GM18520 (cell line): ENCODE data around the gene MLX.
"Not testable (repeated sequence)": the region's sequence is repeated elsewhere in the genome, so short reads cannot be mapped to it uniquely, and the experiment has no call there.

ENCODE experiments used
- ATAC-seq: cut with Tn5 transposase; IDR thresholded peaks from one replicate; pipeline ENCODE4 v1.9.1; 2021; ENCODE audit not compliant: unreplicated experiment

MLX gene

GRCh38 chr17:42536048-42536371 is 30.9 kb upstream of the MLX start, which contains the start of gene NAGLU:
TSS of gene NAGLU (plus strand) at chr17:42536241. CDS start at chr17:42536273, 32 bp downstream.
- ATAC-seq = peak; percentile 81

DNA sequence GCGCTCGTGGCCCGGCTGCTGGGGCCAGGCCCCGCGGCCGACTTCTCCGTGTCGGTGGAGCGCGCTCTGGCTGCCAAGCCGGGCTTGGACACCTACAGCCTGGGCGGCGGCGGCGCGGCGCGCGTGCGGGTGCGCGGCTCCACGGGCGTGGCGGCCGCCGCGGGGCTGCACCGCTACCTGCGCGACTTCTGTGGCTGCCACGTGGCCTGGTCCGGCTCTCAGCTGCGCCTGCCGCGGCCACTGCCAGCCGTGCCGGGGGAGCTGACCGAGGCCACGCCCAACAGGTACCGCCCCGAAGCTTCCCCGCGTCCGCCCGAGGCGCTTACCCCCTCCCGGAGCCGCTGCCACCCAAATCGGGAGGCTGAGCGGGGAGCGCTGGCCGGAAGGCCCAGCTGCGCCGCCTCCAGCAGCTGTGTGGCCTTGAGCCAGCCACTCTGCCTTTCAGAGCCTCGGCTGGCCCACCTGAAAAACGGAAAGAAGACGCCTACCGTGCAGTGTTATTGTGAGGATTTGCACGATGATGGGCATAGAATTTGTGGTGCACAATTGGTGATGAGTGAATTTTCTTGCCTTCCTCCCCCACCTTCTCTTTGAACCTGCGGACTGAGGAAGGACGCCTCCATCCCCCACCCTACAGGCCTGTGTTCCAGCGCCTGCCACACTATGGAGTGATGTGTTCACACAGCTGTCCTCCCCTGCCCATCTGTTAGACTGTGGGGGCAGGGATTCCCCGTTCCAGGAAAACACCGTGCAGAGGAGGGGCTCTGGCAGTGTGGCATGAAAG is 30.3 kb upstream of the MLX start:
- peak; percentile 43 for ATAC-seq

- no peak for ATAC-seq
Measured at GRCh38 chr17:42537156-42537805, 29.6 kb upstream of the MLX start.

GRCh38 chr17:42537826-42538451 is 29.0 kb upstream of the MLX start:
- ATAC-seq = no peak

DNA sequence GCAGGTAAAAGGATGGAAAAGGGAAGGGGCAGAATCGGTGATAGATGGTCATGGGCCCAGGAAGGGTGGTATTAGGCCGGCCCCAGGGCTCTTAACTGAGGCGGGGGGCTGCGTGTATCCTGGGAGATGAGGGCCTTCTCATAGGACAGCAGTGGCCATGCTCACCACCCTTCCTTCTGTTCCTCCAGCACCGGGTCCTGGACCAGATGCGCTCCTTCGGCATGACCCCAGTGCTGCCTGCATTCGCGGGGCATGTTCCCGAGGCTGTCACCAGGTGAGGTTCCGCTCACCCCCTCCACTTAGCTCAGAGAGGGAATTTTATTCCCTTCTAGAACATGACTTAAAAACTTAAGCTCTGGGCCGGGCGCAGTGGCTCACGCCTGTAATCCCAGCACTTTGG is 28.4 kb upstream of the MLX start:
- ATAC-seq = no peak

- not testable (repeated sequence) for ATAC-seq
Measured at GRCh38 chr17:42540558-42540957, 26.3 kb upstream of the MLX start.

DNA sequence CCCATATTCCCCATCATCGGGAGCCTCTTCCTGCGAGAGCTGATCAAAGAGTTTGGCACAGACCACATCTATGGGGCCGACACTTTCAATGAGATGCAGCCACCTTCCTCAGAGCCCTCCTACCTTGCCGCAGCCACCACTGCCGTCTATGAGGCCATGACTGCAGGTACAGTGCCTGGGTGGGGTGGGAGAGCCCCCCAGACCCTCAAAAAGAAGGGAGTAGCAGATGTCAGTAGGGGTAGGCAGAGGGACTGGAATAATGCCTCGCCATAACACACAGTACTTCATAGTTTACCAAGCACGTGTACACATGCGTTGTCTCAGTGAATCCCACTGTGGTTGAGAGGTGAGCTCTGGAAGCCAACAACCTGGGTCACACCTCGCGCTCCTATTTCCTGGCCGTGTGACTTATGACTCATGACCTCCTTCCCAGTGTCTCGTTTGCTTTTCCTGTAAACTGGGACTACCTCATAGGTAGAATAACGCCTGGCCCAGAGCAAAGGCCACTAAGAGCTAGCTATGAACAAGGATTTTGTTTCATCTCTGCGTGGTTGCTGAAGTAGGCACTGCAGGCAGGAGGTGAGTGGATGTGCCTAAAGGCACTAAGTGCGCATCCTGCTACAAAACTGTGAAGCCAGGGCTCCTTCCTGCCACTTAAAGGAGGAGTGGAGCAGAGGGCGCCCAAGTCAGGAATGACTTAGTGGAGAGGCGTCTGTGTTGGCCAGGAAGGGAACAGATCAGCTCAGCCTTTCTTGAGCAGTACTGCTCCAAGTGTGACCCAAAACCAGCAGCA is 25.7 kb upstream of the MLX start:
- ATAC-seq = no peak

DNA sequence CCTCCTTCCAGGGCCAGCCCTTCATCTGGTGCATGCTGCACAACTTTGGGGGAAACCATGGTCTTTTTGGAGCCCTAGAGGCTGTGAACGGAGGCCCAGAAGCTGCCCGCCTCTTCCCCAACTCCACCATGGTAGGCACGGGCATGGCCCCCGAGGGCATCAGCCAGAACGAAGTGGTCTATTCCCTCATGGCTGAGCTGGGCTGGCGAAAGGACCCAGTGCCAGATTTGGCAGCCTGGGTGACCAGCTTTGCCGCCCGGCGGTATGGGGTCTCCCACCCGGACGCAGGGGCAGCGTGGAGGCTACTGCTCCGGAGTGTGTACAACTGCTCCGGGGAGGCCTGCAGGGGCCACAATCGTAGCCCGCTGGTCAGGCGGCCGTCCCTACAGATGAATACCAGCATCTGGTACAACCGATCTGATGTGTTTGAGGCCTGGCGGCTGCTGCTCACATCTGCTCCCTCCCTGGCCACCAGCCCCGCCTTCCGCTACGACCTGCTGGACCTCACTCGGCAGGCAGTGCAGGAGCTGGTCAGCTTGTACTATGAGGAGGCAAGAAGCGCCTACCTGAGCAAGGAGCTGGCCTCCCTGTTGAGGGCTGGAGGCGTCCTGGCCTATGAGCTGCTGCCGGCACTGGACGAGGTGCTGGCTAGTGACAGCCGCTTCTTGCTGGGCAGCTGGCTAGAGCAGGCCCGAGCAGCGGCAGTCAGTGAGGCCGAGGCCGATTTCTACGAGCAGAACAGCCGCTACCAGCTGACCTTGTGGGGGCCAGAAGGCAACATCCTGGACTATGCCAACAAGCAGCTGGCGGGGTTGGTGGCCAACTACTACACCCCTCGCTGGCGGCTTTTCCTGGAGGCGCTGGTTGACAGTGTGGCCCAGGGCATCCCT is 23.5 kb upstream of the MLX start:
- ATAC-seq = no peak

GRCh38 chr17:42544874-42545283 is 22.0 kb upstream of the MLX start:
- ATAC-seq = no peak

DNA sequence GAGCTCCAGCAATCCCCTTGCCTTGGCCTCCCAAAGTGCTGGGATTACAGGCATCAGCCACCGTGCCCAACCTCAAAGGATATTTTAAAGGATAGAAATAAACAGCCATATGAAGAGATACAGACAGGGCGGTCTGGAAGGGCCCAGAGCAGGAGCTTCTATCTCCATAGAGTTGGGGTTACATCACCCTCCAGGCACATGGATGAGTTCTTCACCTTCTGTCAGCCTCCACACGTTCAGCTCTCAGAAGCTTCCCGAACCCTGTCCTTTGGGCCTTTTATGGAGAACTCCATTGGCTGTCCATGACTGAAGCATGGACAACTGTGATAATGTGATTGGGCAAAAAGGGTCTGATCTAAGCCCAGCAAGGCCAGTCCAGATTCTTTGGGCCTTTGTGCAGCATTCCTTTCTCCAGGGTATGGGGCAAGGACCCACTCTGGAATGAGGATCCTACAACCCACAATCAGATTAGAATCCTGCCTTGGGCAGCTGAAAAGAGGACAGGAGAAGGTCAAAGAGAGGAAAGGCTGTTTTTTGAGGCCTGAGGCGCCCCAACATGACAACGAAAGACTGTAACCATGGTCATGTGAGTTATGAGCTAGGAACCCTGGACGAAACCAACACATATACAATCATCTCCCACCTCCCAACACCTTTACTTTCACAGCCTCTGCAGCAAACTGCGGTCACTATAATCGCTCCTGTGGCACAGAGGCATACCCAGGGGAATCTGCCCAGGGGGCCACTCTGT is 21.0 kb upstream of the MLX start:
- ATAC-seq = not testable (repeated sequence)

DNA sequence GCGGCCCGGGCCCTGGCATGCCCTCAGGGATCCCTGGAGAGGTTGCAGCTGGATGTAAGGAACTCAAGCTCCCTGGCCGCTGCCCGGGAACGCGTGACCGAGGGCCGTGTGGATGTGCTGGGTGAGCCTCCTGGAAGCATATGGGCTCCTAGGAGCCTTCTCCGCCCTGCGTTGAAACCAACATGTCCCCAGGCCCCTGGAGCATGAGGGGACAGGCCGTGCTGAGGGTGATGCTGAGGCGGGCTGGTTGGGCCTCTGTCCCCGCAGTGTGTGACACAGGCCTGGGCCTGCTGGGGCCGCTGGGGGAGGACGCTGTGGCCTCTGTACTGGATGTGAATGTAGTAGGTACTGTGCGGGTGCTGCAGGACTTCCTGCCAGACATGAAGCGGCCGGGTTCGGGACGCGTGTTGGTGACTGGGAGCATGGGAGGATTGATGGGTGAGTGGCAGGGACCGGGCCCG is 19.9 kb upstream of the MLX start:
- no peak for ATAC-seq

DNA sequence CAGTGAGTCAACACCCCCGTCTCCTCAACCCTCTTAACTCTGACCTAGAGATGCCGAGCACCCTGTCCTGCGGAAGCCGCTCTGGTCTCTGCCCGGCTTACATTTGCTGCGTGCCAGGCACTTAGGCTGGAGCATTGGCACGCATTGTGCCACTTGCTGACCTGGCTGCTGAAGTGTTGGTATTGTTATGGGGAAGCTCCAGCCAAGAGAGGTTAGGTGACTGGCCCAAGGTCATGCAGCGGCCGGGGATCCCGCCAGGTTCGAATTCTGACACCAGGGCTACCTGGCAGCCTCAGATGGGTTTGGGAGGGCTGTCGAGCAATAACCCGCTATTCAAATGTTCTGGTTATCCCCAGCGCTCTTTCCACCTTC is 19.2 kb upstream of the MLX start:
- ATAC-seq = no peak

GRCh38 chr17:42548070-42548837 is 18.6 kb upstream of the MLX start:
- ATAC-seq = peak; percentile 45

- ATAC-seq = no peak
Measured at GRCh38 chr17:42548993-42549755, 17.7 kb upstream of the MLX start.

GRCh38 chr17:42552736-42553135 is 14.2 kb upstream of the MLX start, which contains the start of gene HSD17B1:
TSS of gene HSD17B1 (plus strand) at chr17:42552923. CDS start at chr17:42552934, 11 bp downstream.
- ATAC-seq = not testable (repeated sequence)

- ATAC-seq = no peak
Measured at GRCh38 chr17:42553161-42553818, 13.6 kb upstream of the MLX start.

- no peak for ATAC-seq
Measured at GRCh38 chr17:42553866-42554249, 13.0 kb upstream of the MLX start.
